HG03135 (cell line): ENCODE results near the gene TCERG1L.
"Not testable (repeated sequence)": the region's sequence is repeated elsewhere in the genome, so short reads cannot be mapped to it uniquely, and the experiment has no call there.

Experiments
- ATAC-seq: cut with Tn5 transposase; IDR thresholded peaks from one replicate; pipeline ENCODE4 v1.9.1; 2021; ENCODE audit warnings: mild to moderate bottlenecking, moderate library complexity; ENCODE audit not compliant: unreplicated experiment

TCERG1L gene

GRCh38 chr10:131150126-131150525 is 161.4 kb downstream of the TCERG1L start:
- no peak for ATAC-seq

DNA sequence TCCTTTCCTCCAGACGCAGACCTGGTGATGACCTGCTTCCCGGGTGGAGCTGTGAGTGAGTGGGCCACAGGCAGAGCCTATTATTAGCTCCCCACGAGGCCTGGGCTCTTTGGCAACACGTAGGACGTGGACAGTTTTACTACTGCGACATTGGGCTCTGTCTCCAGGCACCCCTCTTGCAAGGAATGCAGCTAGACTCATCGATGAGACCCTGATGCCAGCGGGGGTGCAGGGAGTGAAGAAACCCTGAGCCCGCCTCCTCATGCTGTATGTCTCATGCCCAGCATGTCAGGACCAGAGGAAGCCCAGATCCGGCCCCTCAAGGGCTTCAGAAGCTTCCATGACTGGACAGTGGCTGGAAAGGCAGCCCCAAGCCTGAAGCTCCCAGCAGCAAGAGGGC is 161.9 kb downstream of the TCERG1L start:
- ATAC-seq, result no peak

DNA sequence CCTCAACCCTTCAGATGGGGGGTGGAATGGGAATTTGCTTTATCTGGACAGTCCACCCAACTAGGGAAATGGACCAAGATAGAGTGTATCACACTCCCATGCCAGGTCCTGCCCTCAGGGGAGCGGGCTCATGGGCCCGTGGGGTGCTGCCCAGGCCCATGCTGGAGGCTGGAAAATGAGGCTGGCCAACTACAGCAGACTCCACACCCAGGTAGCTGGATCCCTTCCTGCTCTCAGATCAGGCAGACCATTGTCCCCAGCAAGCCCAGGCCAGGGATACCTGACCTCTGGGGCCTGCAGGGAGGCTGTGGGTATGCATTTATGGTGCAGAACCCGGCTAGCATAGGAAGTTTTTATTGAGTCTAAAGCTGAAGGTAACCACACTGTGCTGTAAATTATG is 162.4 kb downstream of the TCERG1L start:
- no peak for ATAC-seq

- no peak for ATAC-seq
Measured at GRCh38 chr10:131148270-131148669, 163.3 kb downstream of the TCERG1L start.

- no peak for ATAC-seq
Measured at GRCh38 chr10:131147301-131147975, 164.1 kb downstream of the TCERG1L start.

DNA sequence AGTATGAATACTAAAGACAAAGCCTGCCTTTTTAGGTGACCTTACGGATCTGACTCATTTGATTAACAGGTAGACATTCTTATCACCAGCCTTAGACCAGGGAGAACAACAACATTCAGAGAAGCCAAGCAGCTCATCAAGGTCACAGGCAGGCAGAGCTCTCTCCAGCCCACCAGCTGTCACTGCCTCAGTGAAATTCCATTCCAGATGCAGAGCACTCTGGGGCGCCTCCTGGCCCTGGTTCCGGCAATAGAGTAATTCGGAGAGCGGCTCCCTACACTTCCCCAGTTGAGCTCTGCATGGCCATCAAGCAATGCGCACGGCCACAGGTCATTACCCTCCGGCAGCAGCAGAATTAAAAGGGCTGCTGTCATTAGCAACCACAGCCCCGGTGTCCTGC is 164.7 kb downstream of the TCERG1L start:
- no peak for ATAC-seq

GRCh38 chr10:131145756-131146155 is 165.8 kb downstream of the TCERG1L start:
- ATAC-seq, result no peak

DNA sequence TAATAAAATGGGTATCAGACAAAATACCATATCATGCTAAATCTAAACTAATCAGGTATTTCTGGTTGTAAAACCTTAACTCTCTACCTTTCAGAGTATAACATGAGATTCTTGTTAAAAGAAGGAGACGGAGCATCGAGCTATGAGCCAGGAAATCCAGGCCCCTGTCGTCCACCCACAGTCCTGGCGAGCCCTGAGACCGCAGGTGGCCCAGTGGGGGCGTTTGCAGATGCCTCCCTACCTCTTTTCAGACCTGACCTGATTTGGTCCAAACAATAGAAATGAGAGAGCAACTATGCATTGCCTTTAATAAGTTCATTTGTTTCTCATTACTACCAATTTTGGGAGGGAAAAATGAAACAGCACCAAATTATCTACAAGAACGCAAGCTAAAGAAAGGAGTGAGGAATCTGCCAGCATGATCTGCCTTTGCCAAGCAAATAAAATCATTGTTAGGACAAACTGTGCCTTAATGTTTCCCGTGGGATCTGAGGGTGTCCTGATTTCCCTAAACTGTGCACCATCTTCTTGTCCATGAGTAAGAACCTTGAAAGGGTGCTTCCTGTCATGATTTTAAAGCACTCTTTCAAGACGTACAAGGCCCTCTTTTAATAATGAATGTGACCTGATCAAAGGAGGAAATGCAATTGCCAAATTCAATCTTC is 166.7 kb downstream of the TCERG1L start:
- ATAC-seq, result no peak

DNA sequence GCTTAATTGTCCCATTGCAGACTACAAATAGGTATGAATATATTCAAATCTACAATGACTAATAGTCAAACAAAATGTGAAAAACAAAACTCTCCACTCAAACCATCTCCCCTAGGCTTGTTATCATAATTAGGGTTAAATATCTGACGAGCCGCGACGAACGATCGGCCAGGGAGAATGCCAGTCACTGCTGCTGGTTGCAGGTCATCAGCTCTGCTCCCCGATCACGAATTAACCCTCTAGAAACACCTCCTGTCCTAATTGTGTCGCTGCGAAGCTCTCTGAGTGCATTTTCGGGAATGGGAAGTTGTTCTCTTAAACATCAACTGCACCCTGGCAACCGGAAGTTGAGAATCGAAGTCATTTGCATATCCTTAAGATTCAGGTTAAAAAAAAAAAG is 167.3 kb downstream of the TCERG1L start:
- no peak for ATAC-seq

DNA sequence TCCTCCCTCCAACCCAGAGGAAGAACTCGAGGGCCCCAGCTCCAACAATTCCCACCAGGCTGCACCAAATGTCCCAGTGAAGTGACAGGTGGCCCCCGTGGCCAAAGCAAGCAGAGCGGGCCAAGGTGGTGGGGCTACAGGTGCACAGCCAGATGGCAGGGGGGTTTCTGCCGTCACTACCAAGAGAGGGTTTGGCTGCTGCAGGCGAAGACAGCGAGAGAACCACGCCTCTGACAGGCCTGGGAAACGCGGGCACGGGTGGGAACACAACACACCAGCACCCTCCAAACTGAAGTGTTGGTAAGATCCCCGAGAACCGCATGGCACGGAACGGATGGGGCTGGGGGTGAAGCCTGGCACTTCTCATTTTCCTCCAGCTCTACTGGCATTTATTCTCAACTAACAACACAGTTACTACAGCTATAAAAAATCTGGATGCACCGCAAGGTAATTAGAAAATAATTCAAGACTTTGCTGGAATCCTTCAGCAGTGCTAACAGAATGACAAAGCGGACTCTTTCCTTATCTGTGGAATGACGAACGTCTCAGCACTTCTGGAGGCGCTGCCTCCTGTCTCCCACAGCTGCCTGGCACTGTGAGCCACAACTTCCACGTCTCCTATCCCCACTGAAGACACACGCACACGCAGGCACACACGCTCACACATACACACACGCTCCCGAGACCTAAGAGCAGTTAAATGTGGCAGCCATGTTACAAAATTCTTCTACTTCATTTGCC is 167.9 kb downstream of the TCERG1L start:
- ATAC-seq, result no peak

DNA sequence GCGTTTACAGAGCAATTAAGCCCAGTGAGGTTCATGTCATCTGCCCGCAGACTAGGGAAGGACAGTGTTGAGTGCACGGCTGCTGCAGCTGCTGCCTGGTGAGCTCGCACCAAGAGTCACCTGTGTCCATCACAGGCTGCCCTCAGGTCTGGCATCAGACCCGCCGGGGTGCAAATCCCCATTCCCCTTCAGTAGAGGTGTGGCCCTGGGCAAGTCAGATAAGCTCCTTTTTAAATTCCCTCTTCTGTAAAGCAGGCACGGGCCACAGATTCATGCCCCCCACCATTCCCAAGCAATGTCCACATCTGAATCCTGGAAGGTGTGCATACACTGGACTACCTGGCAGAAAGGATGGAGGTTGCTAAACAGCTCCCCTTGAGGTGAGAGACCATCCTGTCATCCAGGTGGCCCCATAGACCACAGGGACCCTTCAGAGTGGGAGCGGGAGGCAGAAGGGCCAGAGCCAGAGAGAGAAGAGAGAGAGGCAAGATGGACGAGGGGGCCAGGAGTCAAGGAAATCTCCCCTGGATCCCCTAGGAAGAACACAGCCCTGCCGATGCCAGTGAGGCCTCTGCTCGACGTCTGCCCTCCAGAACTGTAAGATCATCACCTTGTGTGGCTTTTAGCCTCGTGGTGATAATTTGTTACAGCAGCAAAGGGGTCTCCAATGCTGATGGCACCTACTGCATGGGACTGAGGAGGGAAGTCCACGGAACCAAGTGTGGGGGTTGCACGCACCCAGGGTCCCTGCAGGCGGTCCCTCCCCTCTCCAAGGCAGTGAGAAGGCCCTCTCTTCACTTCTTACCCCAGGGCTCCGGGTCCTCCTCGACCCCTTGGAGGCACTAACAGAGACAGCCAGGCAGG is 168.8 kb downstream of the TCERG1L start:
- no peak for ATAC-seq

DNA sequence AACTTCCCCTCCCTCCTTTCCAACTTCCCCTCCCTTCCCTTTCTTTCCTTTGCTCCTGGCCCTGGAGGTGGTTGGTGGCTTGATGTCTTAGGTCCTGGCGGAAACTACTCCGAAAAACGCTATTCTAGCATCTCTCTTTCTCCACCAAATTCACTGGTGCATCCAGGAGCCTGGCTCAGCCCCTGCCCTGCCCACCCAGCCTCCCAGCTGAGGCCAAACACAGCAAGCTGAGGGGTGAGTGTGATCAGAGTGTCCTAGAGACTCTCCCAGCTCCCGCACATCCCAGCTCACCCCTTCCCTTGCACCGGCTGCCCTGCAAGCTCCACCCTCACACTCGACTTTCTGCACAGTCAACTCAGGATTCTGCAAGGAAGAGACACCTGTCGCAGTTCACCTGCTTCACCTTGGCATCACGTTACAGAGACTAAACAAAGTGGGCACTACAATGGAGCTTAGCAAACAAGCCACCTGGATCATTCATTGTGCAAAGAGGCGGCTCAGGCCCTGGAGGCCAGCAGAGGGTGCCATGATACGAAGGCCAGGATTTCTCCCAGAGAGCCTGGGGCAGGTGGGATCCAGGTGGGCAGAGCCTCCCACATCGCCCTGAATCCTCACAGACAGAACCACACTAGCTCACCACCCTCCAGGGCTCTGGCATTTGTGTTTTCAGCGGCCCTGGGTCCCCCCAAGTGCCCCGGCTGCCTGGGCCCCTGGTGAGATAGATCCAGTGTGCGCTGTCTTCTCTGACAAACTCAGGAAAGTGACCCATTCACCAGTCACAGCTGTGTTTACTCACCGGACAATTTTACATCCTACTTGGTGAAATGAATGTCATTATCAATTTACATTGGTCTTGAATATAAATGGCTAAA is 169.6 kb downstream of the TCERG1L start:
- ATAC-seq, result no peak

DNA sequence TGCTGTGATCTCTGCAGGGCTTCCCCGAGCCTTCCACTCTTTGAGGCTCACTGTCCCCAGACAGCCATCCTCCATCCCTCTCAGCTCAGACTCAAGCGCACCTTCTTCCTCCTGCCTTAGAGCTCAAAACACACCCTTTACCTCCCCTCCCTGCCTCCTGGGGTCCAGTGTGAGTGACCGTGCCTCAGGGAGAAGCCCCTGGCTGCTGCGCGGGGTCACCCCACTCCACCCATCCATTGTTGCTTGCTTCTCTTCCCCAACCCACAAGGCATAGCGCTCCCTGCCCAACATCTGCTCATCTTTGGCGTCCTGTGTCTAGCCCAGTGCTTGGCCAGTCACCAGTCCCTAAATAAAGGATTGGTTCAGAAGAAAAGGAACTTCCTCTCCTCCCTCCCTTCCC is 170.3 kb downstream of the TCERG1L start:
- ATAC-seq, result no peak

GRCh38 chr10:131140606-131141005 is 170.9 kb downstream of the TCERG1L start:
- ATAC-seq, result no peak

DNA sequence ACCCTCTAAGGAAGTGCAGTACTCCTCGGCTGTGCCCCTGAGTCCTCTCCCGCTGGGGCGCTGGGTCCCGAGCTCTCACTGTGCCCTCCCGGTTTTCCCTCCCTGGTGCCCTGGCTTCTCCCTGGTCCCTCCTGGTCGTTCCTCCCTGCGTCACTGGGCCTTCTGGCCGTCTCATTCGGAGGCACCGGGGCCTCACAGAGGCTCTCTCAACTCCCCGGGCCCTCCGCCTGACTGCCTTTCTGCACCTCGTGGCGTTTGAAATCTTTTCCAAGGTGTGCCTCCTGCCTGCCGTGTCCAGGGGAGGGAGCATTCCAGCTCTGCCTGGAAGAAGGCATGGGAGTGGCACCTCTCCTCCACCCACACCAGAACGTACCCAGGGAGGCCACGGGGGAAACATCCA is 174.3 kb downstream of the TCERG1L start:
- ATAC-seq, result no peak

DNA sequence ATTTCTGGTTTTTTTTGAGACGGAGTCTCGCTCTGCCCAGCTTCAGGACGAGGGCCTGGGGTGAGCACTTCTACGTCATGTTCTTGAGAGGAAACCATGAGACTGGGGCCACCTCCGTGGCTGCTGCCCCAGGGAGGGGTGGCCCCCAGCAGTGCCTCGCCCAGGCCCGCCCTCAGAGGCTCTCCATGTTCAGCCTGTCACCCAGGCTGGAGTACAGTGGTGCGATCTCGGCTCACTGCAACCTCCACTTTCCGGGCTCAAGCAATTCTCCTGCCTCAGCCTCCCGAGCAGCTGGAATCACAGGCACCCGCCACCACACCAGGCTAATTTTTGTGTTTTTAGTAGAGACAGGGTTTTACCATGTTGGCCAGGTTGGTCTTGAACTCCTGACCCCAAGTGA is 175.2 kb downstream of the TCERG1L start:
- not testable (repeated sequence) for ATAC-seq

DNA sequence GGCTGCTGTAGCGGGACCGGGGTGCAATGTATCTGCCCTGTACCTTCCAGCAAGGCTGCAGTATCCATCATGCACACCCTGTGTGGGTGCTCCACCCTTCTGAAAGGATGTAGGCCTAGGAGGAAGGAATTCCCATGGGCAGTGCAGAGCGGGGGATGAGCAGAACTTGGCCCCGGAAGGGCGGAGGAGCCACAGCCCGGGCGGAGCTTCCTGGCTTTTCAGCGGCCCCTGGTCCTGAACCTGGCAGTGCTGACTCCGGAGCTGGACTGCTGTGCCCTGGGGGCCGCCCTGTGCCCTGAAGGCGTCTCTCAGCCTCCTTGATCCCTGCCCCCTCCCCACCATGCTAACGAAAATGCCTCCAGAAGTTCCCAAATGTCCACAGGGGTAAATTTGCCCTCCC is 175.8 kb downstream of the TCERG1L start:
- ATAC-seq, result no peak

DNA sequence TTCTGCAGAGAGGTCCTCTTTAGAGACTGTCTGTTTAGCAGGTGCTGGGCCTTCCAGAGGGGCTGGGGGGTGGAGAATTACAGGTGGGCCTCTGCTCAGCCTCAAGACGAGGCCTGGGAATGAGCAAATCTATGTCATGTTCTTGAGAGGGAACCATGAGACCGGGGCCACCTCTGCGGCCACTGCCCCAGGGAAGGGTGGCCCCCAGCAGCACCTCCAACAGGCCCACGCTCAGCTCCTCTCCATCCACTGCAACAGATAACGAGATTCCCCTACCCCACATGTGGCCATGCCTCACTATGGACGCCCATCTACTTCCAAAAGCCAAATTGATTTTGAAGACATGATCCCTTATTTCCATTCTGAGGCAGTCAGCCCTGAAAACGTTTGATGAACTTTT is 176.9 kb downstream of the TCERG1L start:
- no peak for ATAC-seq

GRCh38 chr10:131134001-131134576 is 177.4 kb downstream of the TCERG1L start:
- no peak for ATAC-seq

DNA sequence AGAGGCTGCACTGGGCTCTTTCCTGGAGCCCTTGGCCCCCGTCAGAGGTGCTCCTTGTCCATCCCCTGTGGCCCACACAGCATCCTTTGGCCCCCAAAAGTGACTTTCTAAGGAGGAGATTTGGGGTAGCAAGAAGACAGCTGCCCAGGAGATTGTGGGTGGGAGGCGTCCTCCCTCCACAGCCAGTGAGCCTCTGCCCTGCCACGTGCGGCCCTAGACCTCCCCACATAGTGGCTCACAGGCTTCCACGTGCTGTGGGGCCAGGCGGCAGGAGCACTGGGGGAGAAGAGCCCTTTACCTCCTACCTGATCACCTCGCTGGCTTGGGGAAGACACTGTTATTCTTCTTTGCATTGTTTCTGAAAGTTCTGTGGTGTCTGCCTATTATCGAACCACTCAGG is 178.8 kb downstream of the TCERG1L start:
- ATAC-seq, result no peak
